ENCODE measurements around the gene MCC.
"Not testable (repeated sequence)": the region's sequence is repeated elsewhere in the genome, so short reads cannot be mapped to it uniquely, and the experiment has no call there.

The MCC gene

GRCh38 chr5:113489299-113489698 lies 1.0 kb upstream of the MCC start:
- no peak for DNase-seq

GRCh38 chr5:113488645-113489184 lies 462 bp upstream of the MCC start:
- no peak for DNase-seq

GRCh38 chr5:113487416-113487780 lies 855 bp downstream of the MCC start:
- no peak for DNase-seq

GRCh38 chr5:113480243-113480642 lies 8.0 kb downstream of the MCC start:
- no peak for DNase-seq

- no peak for DNase-seq
Measured at GRCh38 chr5:113478691-113479090, 9.6 kb downstream of the MCC start.

GRCh38 chr5:113474100-113474728 lies 14.0 kb downstream of the MCC start:
- DNase-seq: no peak

GRCh38 chr5:113463032-113463431 lies 25.2 kb downstream of the MCC start:
- DNase-seq: no peak

GRCh38 chr5:113457106-113457505 lies 31.1 kb downstream of the MCC start:
- DNase-seq: not testable (repeated sequence)

- DNase-seq: no peak
Measured at GRCh38 chr5:113452941-113453340, 35.3 kb downstream of the MCC start.

- DNase-seq: no peak
Measured at GRCh38 chr5:113451797-113452196, 36.5 kb downstream of the MCC start.

GRCh38 chr5:113450929-113451328 lies 37.3 kb downstream of the MCC start:
- DNase-seq: no peak

GRCh38 chr5:113450462-113450861 lies 37.8 kb downstream of the MCC start:
- no peak for DNase-seq

GRCh38 chr5:113448252-113448651 lies 40.0 kb downstream of the MCC start:
- DNase-seq: no peak

- DNase-seq: no peak
Measured at GRCh38 chr5:113447498-113448050, 40.7 kb downstream of the MCC start.

- DNase-seq: no peak
Measured at GRCh38 chr5:113446358-113446927, 41.8 kb downstream of the MCC start.

- no peak for DNase-seq
Measured at GRCh38 chr5:113437111-113437510, 51.1 kb downstream of the MCC start.

GRCh38 chr5:113435575-113435974 lies 52.7 kb downstream of the MCC start:
- no peak for DNase-seq

- no peak for DNase-seq
Measured at GRCh38 chr5:113434889-113435288, 53.4 kb downstream of the MCC start, which contains the start of gene TSSK1B. TSSK1B (minus strand) TSS chr5:113434989; CDS start chr5:113434839, 150 bp downstream.

- DNase-seq: no peak
Measured at GRCh38 chr5:113433862-113434612, 54.2 kb downstream of the MCC start.

GRCh38 chr5:113433071-113433470 lies 55.2 kb downstream of the MCC start:
- no peak for DNase-seq

GRCh38 chr5:113427871-113428574 lies 60.2 kb downstream of the MCC start:
- DNase-seq: no peak

GRCh38 chr5:113425909-113426308 lies 62.3 kb downstream of the MCC start:
- no peak for DNase-seq

- no peak for DNase-seq
Measured at GRCh38 chr5:113421693-113422092, 66.6 kb downstream of the MCC start.

Data from T-helper 9 cell (primary cell).